Measurements from ENCODE around the gene PITX2.

PITX2 gene

DNA sequence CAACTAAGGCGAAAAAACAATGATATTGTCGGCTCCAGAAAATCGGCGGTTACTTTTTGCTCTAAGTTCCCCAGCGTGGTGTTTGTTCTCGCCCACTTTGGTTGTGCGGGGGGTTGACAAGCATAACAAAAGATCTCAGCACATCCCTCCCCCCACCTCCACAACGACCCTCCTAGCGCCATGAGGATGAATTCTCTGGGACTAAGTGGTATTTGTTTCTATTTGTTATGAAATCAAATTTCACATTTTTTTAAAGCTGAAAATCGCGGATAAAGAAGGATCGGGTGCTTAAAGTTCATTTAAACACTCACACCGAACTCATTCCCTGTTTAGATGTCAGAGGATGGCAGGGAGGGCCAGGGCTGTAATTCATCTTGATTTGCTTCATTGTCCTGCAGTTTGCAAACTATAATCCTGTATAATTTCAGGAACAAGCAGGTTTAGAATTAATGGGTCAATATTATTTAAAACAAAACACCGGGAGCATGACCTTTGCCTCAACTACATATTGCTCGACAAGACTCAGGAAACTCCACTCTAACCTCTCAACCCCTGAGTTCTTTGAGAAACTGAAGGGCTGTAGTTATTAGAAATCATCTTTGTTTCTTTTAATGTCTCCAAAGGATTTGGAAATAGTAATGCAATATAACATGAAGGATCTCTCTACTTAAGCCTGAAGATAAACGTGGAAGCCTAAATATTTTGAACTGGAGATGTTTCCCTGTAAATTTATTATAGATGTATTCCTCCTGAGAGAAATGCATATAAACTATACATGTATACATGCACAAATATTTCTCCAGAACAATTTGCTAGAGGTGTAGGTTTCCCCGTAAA is 6.4 kb downstream of the PITX2 start:
- Histone ChIP-seq H3K9me3 (replicated peaks in 1 of 11) (peaks cover 62 to 76% (median 73%) of the 10 kb centered on the region in 11 experiments), H3K4me1 (no peaks in the 10 kb centered on the region), H3K27ac (no peak overlapping the region), H3K4me2 (no peak overlapping the region), H3K4me3 (no peak overlapping the region), H4K20me1 (peaks cover 0 to 7% (median 0%) of the 10 kb centered on the region in 11 experiments; a peak in 2 of 22 replicates), H3K27me3 (peaks cover 98 to 100% (median 100%) of the 10 kb centered on the region in 11 experiments), H3K36me3 (no peaks in the 10 kb centered on the region; a peak in 2 of 22 replicates), H3K9ac (no peak overlapping the region)
- TF ChIP-seq Cebpa-rat (IDR thresholded peaks at IDR 0.05) = no peak

DNA sequence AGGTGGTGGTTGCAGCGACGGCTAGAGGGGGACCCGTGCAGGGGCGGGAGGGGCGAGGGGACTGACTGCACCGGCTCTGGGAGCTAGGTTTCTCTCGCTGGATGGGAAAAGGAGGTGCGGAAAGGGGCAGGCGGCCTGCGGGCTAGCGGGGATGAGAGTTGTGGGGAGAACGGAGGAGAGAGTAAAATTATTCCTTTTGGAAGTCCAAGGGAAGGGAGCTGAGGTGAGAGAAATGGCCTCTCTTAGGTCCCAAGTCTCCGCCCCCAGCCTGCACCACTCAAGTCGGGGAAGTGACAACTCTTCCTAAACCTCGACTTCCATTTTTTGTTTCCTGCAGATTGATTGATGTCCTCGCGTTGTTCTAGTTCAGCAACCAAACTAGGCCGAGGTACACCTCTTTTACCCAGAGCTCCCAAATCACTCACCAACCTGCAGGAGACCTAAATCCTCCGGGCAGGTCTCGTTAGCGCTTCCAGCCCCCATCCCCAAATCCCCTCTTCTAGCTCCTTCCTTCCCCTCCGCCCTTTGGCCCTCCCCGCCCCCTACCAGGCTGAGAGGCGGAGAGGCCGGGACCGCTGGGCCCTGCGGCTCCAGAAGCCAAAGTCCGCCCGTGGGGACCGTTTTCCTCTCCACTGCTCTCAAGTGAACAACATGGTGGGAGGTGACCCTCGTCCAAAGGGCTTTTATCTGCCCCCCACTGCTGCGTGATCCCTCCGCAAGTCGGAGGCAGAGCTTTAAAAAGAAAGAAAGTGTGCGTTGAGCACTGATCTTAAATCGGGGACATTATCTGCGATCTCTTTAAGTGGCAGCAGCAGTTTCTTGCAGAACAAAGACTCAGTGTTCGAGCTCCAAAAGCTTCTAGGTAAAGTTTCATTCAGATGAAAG is 7.3 kb downstream of the PITX2 start:
- H3K27me3 ChIP-seq = peaks cover 96 to 100% (median 100%) of the 10 kb centered on the region in 11 experiments
- no peaks in the 10 kb centered on the region; a peak in 2 of 22 replicates for H3K36me3 ChIP-seq
- no peaks in the 10 kb centered on the region for H3K4me1 ChIP-seq
- peaks cover 62 to 76% (median 73%) of the 10 kb centered on the region in 11 experiments for H3K9me3 ChIP-seq (replicated peaks in 1 of 11)
- H3K9ac ChIP-seq = no peak overlapping the region
- H4K20me1 ChIP-seq = peaks cover 0 to 7% (median 0%) of the 10 kb centered on the region in 11 experiments; a peak in 2 of 22 replicates
- TF ChIP-seq Cebpa-rat (IDR thresholded peaks at IDR 0.05) = no peak
- H3K27ac ChIP-seq = no peak overlapping the region
- no peak overlapping the region for H3K4me2 ChIP-seq
- H3K4me3 ChIP-seq = no peak overlapping the region

DNA sequence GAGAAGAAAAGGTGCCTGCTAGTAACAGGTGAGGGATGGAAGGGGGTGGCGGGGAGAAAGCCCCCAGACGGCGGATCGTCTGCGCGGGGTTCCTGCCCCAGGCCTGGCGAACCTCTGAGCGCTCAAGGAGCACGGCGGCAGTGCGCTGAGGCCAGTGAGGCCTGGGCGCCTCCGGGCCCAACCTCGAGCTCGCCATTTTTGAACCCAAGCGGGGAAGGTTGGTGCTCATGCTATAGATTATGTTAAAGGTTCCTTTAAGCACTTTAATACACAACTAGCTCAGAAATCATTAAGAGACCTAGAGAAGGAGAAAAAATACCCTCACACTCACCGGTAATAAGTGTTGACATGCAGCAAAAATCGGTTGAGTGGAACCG is 7.9 kb downstream of the PITX2 start:
- TF ChIP-seq Cebpa-rat (IDR thresholded peaks at IDR 0.05) = no peak
- no peak overlapping the region for H3K4me3 ChIP-seq
- no peak overlapping the region for H3K27ac ChIP-seq
- H3K9ac ChIP-seq = no peak overlapping the region
- H3K4me1 ChIP-seq = no peaks in the 10 kb centered on the region
- H3K27me3 ChIP-seq = peaks cover 92 to 100% (median 99%) of the 10 kb centered on the region in 11 experiments
- no peak overlapping the region for H3K4me2 ChIP-seq
- peaks cover 57 to 73% (median 69%) of the 10 kb centered on the region in 11 experiments for H3K9me3 ChIP-seq (replicated peaks in 1 of 11)
- H4K20me1 ChIP-seq = peaks cover 0 to 7% (median 0%) of the 10 kb centered on the region in 11 experiments; a peak in 2 of 22 replicates
- no peaks in the 10 kb centered on the region; a peak in 2 of 22 replicates for H3K36me3 ChIP-seq

DNA sequence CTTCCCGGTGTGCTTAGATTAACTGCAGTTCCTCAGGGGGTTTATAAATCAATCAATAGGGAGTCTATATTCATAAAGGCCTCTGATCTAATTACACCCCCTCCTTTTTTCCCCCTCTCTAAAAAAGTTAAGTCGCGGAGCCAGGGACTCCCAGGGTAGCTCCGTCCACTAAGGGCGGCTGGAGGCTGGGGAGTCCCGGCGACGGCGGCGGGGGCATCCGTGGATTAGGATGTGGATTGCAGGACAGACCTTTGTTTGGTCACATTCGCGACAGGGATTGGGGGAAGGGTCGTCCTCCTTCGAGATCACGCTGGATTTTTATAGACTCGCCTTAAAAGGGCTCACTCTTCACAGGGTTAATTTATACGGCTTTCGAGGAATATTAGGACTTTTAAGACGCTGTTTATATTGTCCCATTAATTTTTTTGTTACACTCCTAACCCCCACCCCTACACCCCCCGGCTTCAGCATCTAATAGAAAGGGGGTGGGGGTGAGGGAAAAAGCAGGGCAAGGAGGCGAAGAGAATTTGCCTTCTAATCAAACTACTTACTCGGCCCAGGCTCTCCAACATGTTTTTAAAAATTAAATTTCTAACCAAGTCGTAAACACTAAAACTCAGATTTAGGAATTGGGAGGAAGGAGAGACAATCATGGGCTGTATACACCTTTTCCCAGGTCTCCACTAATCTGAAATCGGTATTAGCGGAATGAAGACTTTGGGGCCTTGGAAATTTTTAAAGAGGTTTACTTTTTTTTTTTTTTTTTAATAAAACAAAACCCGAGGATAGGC is 8.5 kb downstream of the PITX2 start:
- Histone ChIP-seq H3K4me1 (no peaks in the 10 kb centered on the region), H3K9me3 (replicated peaks in 1 of 11) (peaks cover 55 to 67% (median 64%) of the 10 kb centered on the region in 11 experiments), H3K4me3 (no peak overlapping the region), H3K27ac (no peak overlapping the region), H3K36me3 (no peaks in the 10 kb centered on the region; a peak in 2 of 22 replicates), H3K4me2 (no peak overlapping the region), H3K9ac (no peak overlapping the region), H3K27me3 (peaks cover 86 to 99% (median 93%) of the 10 kb centered on the region in 11 experiments), H4K20me1 (peaks cover 0 to 7% (median 0%) of the 10 kb centered on the region in 11 experiments; a peak in 2 of 22 replicates)
- TF ChIP-seq Cebpa-rat (IDR thresholded peaks at IDR 0.05) = no peak

DNA sequence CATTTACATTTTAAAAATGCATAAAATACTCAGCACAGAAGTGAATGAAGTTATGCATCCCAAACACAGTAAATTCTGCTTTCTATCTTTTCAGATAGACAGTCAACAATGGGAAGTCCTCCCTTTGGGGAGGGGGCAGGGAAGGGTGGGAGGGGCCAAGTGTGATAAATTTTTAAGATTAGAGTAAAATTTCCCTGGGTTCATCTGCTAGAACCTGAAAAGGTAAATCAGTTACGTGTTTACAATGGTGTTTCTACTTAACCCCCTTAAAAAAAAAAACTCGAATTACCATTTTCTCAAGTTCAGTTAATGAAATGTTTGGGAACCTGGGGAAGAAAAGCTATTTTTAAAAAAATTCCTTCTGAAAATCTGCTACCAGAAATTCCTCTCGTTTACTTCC is 9.1 kb downstream of the PITX2 start:
- H3K9ac ChIP-seq = no peak overlapping the region
- no peak overlapping the region for H3K27ac ChIP-seq
- no peak overlapping the region for H3K4me3 ChIP-seq
- TF ChIP-seq Cebpa-rat (IDR thresholded peaks at IDR 0.05) = no peak
- peaks cover 80 to 99% (median 87%) of the 10 kb centered on the region in 11 experiments for H3K27me3 ChIP-seq
- peaks cover 48 to 61% (median 58%) of the 10 kb centered on the region in 11 experiments for H3K9me3 ChIP-seq (replicated peaks in 1 of 11)
- H3K4me2 ChIP-seq = no peak overlapping the region
- no peaks in the 10 kb centered on the region; a peak in 1 of 22 replicates for H3K36me3 ChIP-seq
- peaks cover 0 to 7% (median 0%) of the 10 kb centered on the region in 11 experiments; a peak in 2 of 22 replicates for H4K20me1 ChIP-seq
- no peaks in the 10 kb centered on the region for H3K4me1 ChIP-seq

DNA sequence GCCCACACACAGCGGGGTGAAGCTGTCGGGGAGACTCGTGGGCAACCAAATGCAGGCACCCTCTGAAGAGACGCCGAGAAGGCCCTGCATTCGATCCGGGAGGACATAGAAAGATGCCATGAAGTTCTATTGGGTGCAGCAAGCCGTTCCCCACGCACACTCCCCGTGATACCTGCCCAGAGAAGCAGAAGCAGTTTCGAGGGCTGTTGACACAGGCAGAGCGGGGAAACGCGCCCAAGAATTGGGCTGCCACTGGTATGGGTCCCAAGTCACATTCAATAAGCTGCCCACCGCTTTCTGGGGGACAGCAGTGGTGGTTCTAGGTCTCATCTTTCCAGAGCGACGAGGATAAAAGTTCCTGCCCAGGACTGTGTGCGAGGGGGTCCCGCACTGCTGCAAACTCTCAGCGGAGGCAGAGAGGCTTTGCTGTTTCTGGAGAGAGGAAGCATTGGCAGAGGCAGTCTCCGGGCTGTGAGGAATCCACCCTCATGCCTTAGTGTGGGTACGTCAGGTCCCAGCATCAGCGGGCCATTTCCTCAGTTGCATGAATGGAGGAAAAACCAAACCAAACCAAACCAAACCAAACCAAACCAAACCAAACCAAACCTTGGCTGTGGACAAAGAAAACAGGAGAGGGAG is 10.1 kb downstream of the PITX2 start:
- H4K20me1 ChIP-seq = peaks cover 0 to 7% (median 0%) of the 10 kb centered on the region in 11 experiments; a peak in 1 of 22 replicates
- no peak overlapping the region for H3K4me2 ChIP-seq
- H3K9me3 ChIP-seq (replicated peaks in 1 of 11) = peaks cover 40 to 52% (median 48%) of the 10 kb centered on the region in 11 experiments
- H3K4me3 ChIP-seq = no peak overlapping the region
- no peak for TF ChIP-seq Cebpa-rat (IDR thresholded peaks at IDR 0.05)
- no peaks in the 10 kb centered on the region; a peak in 1 of 22 replicates for H3K36me3 ChIP-seq
- H3K9ac ChIP-seq = no peak overlapping the region
- no peak overlapping the region for H3K27ac ChIP-seq
- H3K27me3 ChIP-seq = peaks cover 70 to 89% (median 77%) of the 10 kb centered on the region in 11 experiments
- no peaks in the 10 kb centered on the region for H3K4me1 ChIP-seq

DNA sequence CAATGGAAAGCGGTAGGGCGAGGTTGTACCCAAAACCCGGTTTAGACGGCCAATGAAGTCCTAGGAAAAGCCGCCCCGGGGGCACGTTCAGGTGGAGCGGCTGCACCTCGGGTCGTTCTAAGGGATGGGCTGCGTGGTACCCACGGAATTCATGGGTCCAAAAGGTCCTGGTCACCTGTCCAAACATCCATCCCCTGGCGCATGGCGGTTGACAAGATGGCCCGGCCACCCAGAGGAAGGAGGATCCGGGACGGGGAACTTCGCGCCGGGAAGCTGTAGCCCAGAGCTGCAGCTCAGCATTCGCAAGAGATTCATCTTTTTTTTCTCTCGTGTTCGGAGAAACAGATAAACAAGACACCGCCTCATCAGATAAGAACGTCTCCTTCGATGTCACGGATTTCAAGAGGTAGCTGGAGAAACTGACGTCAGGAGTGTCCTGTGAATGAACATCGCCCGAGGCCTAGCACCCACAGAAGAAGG is 10.9 kb downstream of the PITX2 start:
- no peak for TF ChIP-seq Cebpa-rat (IDR thresholded peaks at IDR 0.05)
- Histone ChIP-seq H3K36me3 (no peaks in the 10 kb centered on the region; a peak in 1 of 22 replicates), H3K9ac (no peak overlapping the region), H3K4me3 (no peak overlapping the region), H3K4me2 (no peak overlapping the region), H3K9me3 (replicated peaks in 1 of 11) (peaks cover 40 to 52% (median 47%) of the 10 kb centered on the region in 11 experiments), H4K20me1 (peaks cover 0 to 7% (median 0%) of the 10 kb centered on the region in 11 experiments; a peak in 1 of 22 replicates), H3K27me3 (peaks cover 62 to 81% (median 69%) of the 10 kb centered on the region in 11 experiments), H3K27ac (no peak overlapping the region), H3K4me1 (no peaks in the 10 kb centered on the region)
